Activated CD4-positive, alpha-beta T cell treated with anti-CD3 and anti-CD28 coated beads, Interleukin-2, amount 50 U/mL, for 48 hours (primary cell): ENCODE measurements around the gene ACSM6.
"Not testable (repeated sequence)": the region's sequence is repeated elsewhere in the genome, so short reads cannot be mapped to it uniquely, and the experiment has no call there.

Source experiments
- DNase-seq, 2 experiments: peaks; one replicate each; pipeline ENCODE4 v3.0.0-alpha.2; 2020

Gene ACSM6

GRCh38 chr10:95220539-95220938 is 26.5 kb downstream of the ACSM6 start:
- no peak for DNase-seq

DNA sequence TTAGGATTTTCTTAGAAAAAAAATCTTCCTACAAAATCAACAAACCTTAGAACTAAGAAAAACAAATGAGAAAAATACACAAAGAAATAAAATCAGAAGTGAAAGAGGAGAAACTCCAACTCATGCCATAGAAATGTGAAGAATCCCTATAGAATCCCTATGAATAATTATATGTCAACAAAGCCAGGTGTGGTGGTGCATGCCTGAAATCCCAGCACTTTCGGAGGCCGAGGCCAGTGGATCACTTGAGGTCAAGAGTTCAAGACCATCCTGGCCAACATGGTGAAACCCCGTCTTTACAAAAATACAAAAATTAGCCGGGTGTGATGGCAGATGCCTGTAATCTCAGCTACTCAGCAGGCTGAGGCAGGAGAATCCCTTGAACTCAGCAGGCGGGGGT is 27.1 kb downstream of the ACSM6 start:
- DNase-seq: no peak

DNA sequence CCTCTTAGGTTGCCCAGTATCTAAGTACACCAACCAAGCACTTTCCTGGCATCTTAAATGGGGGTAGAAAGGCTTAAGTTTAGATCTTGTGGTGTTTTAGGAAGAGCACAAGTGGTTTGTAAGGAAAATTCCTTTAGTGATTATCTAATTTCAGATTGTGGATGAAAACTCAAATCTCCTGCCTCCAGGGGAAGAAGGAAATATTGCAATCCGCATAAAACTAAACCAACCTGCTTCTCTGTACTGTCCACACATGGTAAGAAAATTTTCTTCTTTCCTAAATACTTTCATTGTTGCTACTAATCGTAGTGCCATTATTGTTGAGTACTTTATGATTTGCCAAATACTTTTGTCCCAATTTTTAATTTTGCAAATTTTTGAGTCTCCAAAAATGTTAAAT is 31.1 kb downstream of the ACSM6 start:
- no peak for DNase-seq

- DNase-seq: not testable (repeated sequence)
Measured at GRCh38 chr10:95228934-95229723, 35.1 kb downstream of the ACSM6 start.

GRCh38 chr10:95229724-95230627 is 35.9 kb downstream of the ACSM6 start:
- no peak for DNase-seq

GRCh38 chr10:95230677-95231586 is 36.9 kb downstream of the ACSM6 start:
- DNase-seq: peak in 1 of 2 experiments; percentile 31

GRCh38 chr10:95233377-95234034 is 39.5 kb downstream of the ACSM6 start:
- no peak for DNase-seq

- no peak for DNase-seq
Measured at GRCh38 chr10:95234951-95235350, 40.9 kb downstream of the ACSM6 start.

GRCh38 chr10:95235676-95236067 is 41.6 kb downstream of the ACSM6 start:
- DNase-seq: no peak

- DNase-seq: no peak
Measured at GRCh38 chr10:95236068-95236903, 42.2 kb downstream of the ACSM6 start.

GRCh38 chr10:95237376-95238170 is 43.5 kb downstream of the ACSM6 start:
- DNase-seq: no peak

GRCh38 chr10:95240096-95240495 is 46.1 kb downstream of the ACSM6 start:
- not testable (repeated sequence) for DNase-seq

- no peak for DNase-seq
Measured at GRCh38 chr10:95240811-95241210, 46.8 kb downstream of the ACSM6 start.

DNA sequence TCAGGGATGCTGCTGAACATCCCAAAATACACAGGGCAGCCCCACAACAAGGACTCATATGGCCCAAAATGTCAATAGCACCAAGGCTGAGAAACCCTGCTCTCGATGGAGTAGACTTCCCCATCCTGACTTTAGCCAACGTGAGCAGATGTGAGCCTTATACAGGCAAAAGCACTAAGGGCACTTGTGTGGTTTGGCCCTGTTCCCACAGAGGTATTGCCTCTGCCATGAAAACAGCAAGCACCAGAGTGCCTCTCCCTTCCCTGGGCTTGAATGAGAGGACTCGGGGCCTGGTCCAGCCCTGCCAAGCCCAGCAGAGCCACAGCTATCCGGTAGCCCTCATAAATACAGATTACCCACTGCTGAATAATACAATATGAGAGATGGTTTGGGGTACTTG is 47.5 kb downstream of the ACSM6 start:
- no peak for DNase-seq

GRCh38 chr10:95242581-95243317 is 48.7 kb downstream of the ACSM6 start:
- DNase-seq: peak; percentile 36 to 43

DNA sequence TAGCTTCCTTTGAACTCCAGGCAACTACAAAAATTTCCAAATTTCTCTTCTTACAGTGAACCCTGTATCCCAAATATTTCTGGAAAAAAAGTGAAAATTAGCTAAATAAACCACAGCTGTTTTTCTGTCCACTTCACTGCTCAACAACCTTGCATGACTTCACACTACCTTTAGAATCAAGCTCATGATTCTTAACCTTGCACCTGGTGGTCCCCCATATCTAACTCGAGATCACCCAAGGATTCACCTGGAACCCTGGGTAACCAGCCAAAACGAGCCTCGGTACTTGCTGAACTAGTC is 49.2 kb downstream of the ACSM6 start:
- no peak for DNase-seq

GRCh38 chr10:95244152-95244551 is 50.1 kb downstream of the ACSM6 start:
- DNase-seq: no peak

DNA sequence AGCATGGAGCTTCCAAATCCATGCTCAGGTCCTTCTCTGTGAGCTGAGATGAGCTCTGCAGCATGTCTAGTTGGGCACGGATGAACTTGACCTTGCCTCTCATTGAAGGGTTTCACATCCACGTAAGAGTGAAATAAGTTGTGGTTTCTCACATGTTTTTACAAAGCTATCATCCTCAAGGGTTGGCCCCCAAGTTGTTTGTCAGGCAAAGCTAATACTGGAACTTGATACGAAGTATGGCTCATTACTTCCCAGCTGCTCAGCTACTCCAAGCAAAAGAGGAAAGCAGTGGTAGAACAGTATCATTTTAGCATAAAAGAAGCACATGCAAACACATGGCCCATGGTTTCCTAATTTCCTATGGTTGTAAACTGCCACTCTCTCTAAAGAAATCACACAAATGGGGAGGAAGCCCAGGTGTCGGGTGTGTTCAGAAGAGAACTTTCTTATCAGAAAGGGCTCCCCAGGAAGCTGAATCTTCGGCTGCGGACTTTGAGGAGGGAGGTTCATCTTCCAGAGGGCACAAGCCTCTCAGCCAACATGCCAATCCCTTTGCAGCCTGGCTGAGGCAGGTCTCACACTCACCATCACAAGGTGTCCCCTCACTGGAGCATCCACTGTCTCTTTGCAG is 51.5 kb downstream of the ACSM6 start:
- DNase-seq: no peak

DNA sequence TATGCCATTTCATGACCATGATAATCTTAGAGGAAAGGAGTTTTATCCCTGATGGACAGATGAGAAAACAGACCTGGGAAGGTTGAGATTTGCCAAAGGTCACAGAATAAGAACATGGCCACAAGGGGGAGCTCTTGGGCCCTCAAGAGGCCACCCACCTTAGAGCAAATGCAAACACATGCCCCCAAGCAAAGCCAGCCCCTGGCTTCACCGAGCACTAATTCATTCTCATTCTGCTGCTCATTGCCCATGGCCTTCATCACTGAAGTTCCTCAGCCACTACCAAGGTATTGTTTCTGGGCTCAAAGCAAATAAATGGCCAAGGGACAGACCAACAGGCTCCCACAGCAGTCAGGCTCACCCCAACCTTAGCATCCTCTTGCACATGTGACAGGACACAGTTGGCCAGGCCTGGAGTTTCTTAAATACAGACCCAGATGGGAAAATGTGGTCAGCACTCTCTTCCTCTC is 52.6 kb downstream of the ACSM6 start:
- peak; percentile 68 to 74 for DNase-seq
